Activated B cell treated with CpG ODN at 0.5 μM for 24 hours (primary cell): ENCODE data around the gene ZC3H13. TPM values are rescaled to one million over a fixed set of nuclear protein-coding genes. Genes with fewer than 3 reads are reported as not detected.
A peak's percentile ranks its signal among the peaks of the same experiment; 100 is the strongest.

Experiments
- ATAC-seq: fragments of 200-7000 bp; cut with Tn5 transposase; one replicate; pipeline ENCODE4 v1.10.0; 2021; ENCODE audit warnings: low read depth, mild to moderate bottlenecking, moderate library complexity
- CTCF ChIA-PET: fragments of 350-600 bp; sonication (Branson Sonifier 250); formaldehyde crosslinking; loops from one replicate; lab custom pipeline; 2021; ENCODE audit warnings: antibody characterized with exemption; lab: Charles Lee
- POLR2A ChIA-PET: fragments of 350-600 bp; sonication (Branson Sonifier 250); formaldehyde crosslinking; loops from one replicate; lab custom pipeline; 2021; ENCODE audit warnings: antibody characterized with exemption; lab: Charles Lee
- DNase-seq: peaks from one replicate; pipeline ENCODE4 v3.0.0; 2022
- H3K27ac Mint-ChIP-seq: one replicate; pipeline ENCODE4 v1.8.0; 2020; ENCODE audit warnings: mixed read lengths
- H3K27me3 Mint-ChIP-seq: one replicate; pipeline ENCODE4 v1.8.0; 2021; ENCODE audit warnings: mixed read lengths
- H3K36me3 Mint-ChIP-seq: one replicate; pipeline ENCODE4 v1.8.0; 2021; ENCODE audit warnings: low read depth, mixed read lengths
- H3K4me1 Mint-ChIP-seq: one replicate; pipeline ENCODE4 v1.8.0; 2021; ENCODE audit warnings: mixed read lengths
- H3K4me3 Mint-ChIP-seq: one replicate; pipeline ENCODE4 v1.8.0; 2020; ENCODE audit warnings: mild to moderate bottlenecking, mixed read lengths
- H3K9me3 Mint-ChIP-seq: one replicate; pipeline ENCODE4 v1.8.0; 2020; ENCODE audit warnings: mixed read lengths
- CTCF ChIP-seq: fragments of 200-600 bp; IDR thresholded peaks from one replicate; pipeline ENCODE4 v1.8.0; 2022; ENCODE audit warnings: antibody characterized with exemption, mild to moderate bottlenecking
- intact Hi-C: fragments of 100-400 bp; cut with micrococcal nuclease; formaldehyde crosslinking; loops from one replicate; pipeline ENCODE4 v1.15.1; 2024
- total RNA-seq: library from RNA; stranded (reverse); gene quantifications from 2 replicates; pipeline ENCODE4 v1.2.3, GENCODE V29; 2022

Gene ZC3H13
- 48.1 and 48.7 TPM in 2 replicates for total RNA-seq

- Mint-ChIP-seq H3K9me3 (no peaks in the 10 kb centered on the region), H3K27me3 (peaks cover 1% of the 10 kb centered on the region), H3K4me1 (peaks cover 39% of the 10 kb centered on the region), H3K36me3 (peaks cover 14% of the 10 kb centered on the region), H3K4me3 (peak within 1 kb of the TSS; percentile 95), H3K27ac (peak within 1 kb of the TSS; percentile 96)
- ChIA-PET POLR2A (interaction anchor here (0.6 to 2.1 kb wide), 8 partner anchors 10 to 607 kb away, joined by 3 to 10 read pairs (median 6); partner anchors contain the start of gene LCP1), CTCF (interaction anchor here (1.1 to 1.5 kb wide), 2 partner anchors 73 to 270 kb away, joined by 3 read pairs; no protein-coding TSS in a partner anchor)
- ATAC-seq (peak; percentile 99), DNase-seq (peak; percentile 76)
- intact Hi-C loops: loop anchor here (1.0 to 10.0 kb wide), 14 partner anchors 75 to 1478 kb away; partner anchors contain the start of genes COG3, ESD, GPALPP1 and GTF2F2
- TF ChIP-seq CTCF: no peak
These were observed at the start of gene ZC3H13 for GRCh38 chr13:46052319-46053161. Gene ZC3H13 (minus strand): TSS chr13:46052746. CDS start chr13:46045507, 7,239 bp downstream.

- ChIA-PET CTCF (no interaction called here), POLR2A (no interaction called here)
- no peaks in the 10 kb centered on the region for H3K9me3 Mint-ChIP-seq
- no peak for ATAC-seq
- H3K4me3 Mint-ChIP-seq: no peak overlapping the region
- peaks cover 10% of the 10 kb centered on the region for H3K4me1 Mint-ChIP-seq
- intact Hi-C loops: no loop called here
- no peaks in the 10 kb centered on the region for H3K36me3 Mint-ChIP-seq
- peaks cover 4% of the 10 kb centered on the region for H3K27me3 Mint-ChIP-seq
- TF ChIP-seq CTCF: no peak
- H3K27ac Mint-ChIP-seq: no peak overlapping the region
- no peak for DNase-seq
These were observed 49.7 kb upstream of the ZC3H13 start for GRCh38 chr13:46102255-46102605.

- peaks cover 4% of the 10 kb centered on the region for H3K27me3 Mint-ChIP-seq
- no peak for DNase-seq
- peaks cover 6% of the 10 kb centered on the region for H3K4me1 Mint-ChIP-seq
- no peak for ATAC-seq
- no peak overlapping the region for H3K4me3 Mint-ChIP-seq
- POLR2A ChIA-PET: no interaction called here
- CTCF ChIA-PET: no interaction called here
- no peaks in the 10 kb centered on the region for H3K9me3 Mint-ChIP-seq
- H3K27ac Mint-ChIP-seq: no peak overlapping the region
- intact Hi-C loops: no loop called here
- no peak for TF ChIP-seq CTCF
- H3K36me3 Mint-ChIP-seq: no peaks in the 10 kb centered on the region
These were observed 49.1 kb upstream of the ZC3H13 start for GRCh38 chr13:46101484-46102254.

- no peak for TF ChIP-seq CTCF
- H3K9me3 Mint-ChIP-seq: no peaks in the 10 kb centered on the region
- DNase-seq (no peak), ATAC-seq (no peak)
- H3K27me3 Mint-ChIP-seq: peaks cover 4% of the 10 kb centered on the region
- CTCF ChIA-PET: no interaction called here
- no peak overlapping the region for H3K4me3 Mint-ChIP-seq
- no peak overlapping the region for H3K27ac Mint-ChIP-seq
- H3K36me3 Mint-ChIP-seq: no peaks in the 10 kb centered on the region
- POLR2A ChIA-PET: no interaction called here
- intact Hi-C loops: no loop called here
- peaks cover 6% of the 10 kb centered on the region for H3K4me1 Mint-ChIP-seq
These were observed 48.5 kb upstream of the ZC3H13 start for GRCh38 chr13:46101002-46101401.
